Measurements from ENCODE around the gene PTPN13. TPM values are rescaled to one million over a fixed set of nuclear protein-coding genes. Genes with fewer than 3 reads are reported as not detected.

Gene PTPN13
- total RNA-seq, 2 donors from 2014 or later = 9.1 to 26.7 TPM

DNA sequence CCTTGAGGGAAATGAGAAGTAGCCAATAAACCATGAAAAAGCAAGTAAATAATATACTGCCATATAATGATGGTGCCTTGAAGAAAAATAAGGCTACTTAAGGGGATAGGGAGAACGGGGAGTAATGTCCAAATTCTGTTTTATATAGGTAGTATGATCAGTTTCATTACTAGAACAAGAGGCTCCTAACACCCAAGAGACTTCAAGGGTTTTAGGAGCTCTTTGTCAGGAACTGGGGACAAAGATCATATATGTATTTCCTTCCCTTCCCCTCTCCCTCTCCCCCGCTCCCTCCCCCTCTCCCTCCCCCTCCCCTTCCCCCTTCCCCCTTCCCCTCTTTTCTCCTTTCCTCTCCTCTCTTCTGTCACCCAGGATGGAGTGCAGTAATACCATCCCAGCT is 127.3 kb downstream of the PTPN13 start:
- Histone ChIP-seq H3K36me3 (replicated peaks in 1 of 2; ENCODE audit: insufficient read depth in 1 of 2, low read depth in 2 of 2) (no peaks in the 10 kb centered on the region), H3K4me3 (no peak overlapping the region), H3K27ac (no peak overlapping the region), H3K27me3 (no peaks in the 10 kb centered on the region), H3K9me3 (no peaks in the 10 kb centered on the region), H3K4me1 (no peaks in the 10 kb centered on the region)
- DNase-seq (no peak), ATAC-seq (no peak)
- no peak for TF ChIP-seq POLR2A (IDR thresholded peaks at IDR 0.05)
- TF ChIP-seq, protein P1, sequence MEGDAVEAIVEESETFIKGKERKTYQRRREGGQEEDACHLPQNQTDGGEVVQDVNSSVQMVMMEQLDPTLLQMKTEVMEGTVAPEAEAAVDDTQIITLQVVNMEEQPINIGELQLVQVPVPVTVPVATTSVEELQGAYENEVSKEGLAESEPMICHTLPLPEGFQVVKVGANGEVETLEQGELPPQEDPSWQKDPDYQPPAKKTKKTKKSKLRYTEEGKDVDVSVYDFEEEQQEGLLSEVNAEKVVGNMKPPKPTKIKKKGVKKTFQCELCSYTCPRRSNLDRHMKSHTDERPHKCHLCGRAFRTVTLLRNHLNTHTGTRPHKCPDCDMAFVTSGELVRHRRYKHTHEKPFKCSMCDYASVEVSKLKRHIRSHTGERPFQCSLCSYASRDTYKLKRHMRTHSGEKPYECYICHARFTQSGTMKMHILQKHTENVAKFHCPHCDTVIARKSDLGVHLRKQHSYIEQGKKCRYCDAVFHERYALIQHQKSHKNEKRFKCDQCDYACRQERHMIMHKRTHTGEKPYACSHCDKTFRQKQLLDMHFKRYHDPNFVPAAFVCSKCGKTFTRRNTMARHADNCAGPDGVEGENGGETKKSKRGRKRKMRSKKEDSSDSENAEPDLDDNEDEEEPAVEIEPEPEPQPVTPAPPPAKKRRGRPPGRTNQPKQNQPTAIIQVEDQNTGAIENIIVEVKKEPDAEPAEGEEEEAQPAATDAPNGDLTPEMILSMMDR (IDR thresholded peaks at IDR 0.05) = no peak
- 66 to 90% methylated on average over 2 of the region's 2 CpGs for WGBS, 2 donors
- intact Hi-C loops (cut with DNase I) = no loop called here

DNA sequence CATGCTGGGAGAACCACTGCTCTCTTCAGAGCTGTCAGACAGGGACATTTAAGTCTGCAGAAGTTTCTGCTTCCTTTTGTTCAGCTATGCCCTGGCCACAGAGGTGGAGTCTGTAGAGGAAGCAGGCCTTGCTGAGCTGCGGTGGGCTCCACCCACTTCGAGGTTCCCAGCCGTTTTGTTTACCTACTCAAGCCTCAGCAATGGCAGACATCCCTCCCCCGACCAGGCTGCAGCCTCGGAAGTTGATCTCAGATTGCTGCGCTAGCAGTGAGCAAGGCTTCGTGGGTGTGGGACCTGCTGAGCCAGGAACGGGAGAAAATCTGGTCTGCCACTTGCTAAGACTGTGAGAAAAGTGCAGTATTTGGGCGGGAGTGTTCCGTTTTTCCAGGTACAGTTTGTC is 136.2 kb downstream of the PTPN13 start:
- no peak for DNase-seq
- intact Hi-C loops (cut with DNase I) = no loop called here
- 82 to 93% methylated on average over 2 to 10 of the region's 10 CpGs for WGBS, 2 donors

DNA sequence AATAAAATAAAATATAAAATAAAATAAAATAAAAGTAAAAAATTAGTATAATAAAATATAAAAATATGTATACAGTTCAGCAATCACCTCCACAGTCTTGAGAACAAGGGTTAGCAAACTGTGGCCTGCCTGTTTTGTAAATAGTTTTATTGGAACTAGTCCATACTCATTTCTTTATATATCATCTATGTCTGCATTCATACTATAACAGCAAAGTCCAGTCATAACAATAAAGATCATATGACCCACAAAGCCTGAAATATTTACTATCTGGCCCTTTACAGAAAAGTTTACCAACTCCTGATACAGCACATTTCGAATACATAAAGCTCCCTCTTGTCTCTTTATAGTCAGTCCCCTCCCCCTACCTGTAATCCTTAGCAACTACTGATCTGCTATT is 143.1 kb downstream of the PTPN13 start:
- DNase-seq (no peak), ATAC-seq (no peak)
- Histone ChIP-seq H3K4me1 (no peaks in the 10 kb centered on the region), H3K36me3 (replicated peaks in 1 of 2; ENCODE audit: insufficient read depth in 1 of 2, low read depth in 2 of 2) (no peaks in the 10 kb centered on the region), H3K27ac (no peak overlapping the region), H3K27me3 (no peaks in the 10 kb centered on the region), H3K9me3 (no peaks in the 10 kb centered on the region), H3K4me3 (no peak overlapping the region)
- TF ChIP-seq, protein P1 (IDR thresholded peaks at IDR 0.05) = no peak
- TF ChIP-seq POLR2A (IDR thresholded peaks at IDR 0.05) = no peak
- intact Hi-C loops (cut with DNase I) = no loop called here
- 81 to 88% methylated on average over 1 of the region's 1 CpG for WGBS, 2 donors

More for the DNA sequence above, 136.2 kb downstream of the PTPN13 start:
- Histone ChIP-seq H3K9me3 (no peaks in the 10 kb centered on the region), H3K36me3 (replicated peaks in 1 of 2; ENCODE audit: insufficient read depth in 1 of 2, low read depth in 2 of 2) (no peaks in the 10 kb centered on the region), H3K4me1 (no peaks in the 10 kb centered on the region), H3K27ac (no peak overlapping the region), H3K27me3 (no peaks in the 10 kb centered on the region), H3K4me3 (no peak overlapping the region)
- TF ChIP-seq, protein P1 (IDR thresholded peaks at IDR 0.05) = no peak
- no peak for TF ChIP-seq POLR2A (IDR thresholded peaks at IDR 0.05)
- no peak for ATAC-seq

DNA sequence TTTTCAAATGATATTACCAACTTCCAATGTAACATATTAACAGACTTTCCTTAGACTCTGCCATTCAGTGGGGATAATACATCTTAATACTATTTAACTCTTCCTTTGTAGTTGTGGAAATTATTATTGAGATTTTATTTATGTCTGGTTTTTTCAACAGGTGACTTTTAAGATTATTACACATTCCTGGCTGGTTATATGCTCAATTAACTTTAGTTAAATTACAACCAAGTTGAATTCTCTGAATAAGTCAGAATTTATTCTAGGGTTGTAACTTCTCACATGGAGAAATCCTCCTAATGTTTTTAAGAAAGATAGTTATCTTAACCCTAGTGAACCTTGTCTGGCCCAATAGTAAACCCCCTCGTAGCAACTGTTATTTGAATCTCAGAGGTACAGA is 147.7 kb downstream of the PTPN13 start:
- intact Hi-C loops (cut with DNase I) = no loop called here

DNA sequence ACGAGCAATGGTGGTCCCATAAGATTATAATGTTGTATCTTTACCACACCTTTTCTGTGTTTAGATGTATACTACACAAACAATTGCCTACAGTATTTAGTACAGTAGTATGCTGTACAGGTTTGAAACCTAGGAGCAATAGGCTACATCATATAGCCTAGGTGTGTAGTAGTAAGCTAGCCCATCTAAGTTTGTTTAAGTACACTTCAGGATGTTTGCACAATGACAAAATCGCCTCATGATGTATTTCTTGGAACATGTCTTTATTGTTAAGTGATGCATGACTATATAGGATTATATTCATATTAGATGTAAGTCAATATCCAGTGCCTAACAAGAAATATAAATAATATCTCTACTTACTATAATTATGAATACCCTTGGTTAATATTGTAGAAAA is 150.5 kb downstream of the PTPN13 start:
- intact Hi-C loops (cut with DNase I) = no loop called here
- H3K9me3 ChIP-seq = no peaks in the 10 kb centered on the region
- H3K36me3 ChIP-seq (replicated peaks in 1 of 2; ENCODE audit: insufficient read depth in 1 of 2, low read depth in 2 of 2) = peaks cover 0 to 2% of the 10 kb centered on the region in 2 donors
- DNase-seq = no peak
- no peak for TF ChIP-seq POLR2A (IDR thresholded peaks at IDR 0.05)
- TF ChIP-seq, protein P1 (IDR thresholded peaks at IDR 0.05) = no peak
- no peak overlapping the region for H3K27ac ChIP-seq
- 83 to 92% methylated on average over 2 of the region's 2 CpGs for WGBS, 2 donors
- no peak overlapping the region for H3K4me3 ChIP-seq
- no peak for ATAC-seq
- no peaks in the 10 kb centered on the region for H3K27me3 ChIP-seq
- no peaks in the 10 kb centered on the region for H3K4me1 ChIP-seq

More for the DNA sequence above, 147.7 kb downstream of the PTPN13 start:
- Histone ChIP-seq H3K27me3 (no peaks in the 10 kb centered on the region), H3K27ac (no peak overlapping the region), H3K4me3 (no peak overlapping the region), H3K4me1 (no peaks in the 10 kb centered on the region), H3K9me3 (no peaks in the 10 kb centered on the region), H3K36me3 (replicated peaks in 1 of 2; ENCODE audit: insufficient read depth in 1 of 2, low read depth in 2 of 2) (peaks cover 0 to 2% of the 10 kb centered on the region in 2 donors)
- TF ChIP-seq, protein P1 (IDR thresholded peaks at IDR 0.05) = no peak
- ATAC-seq (no peak), DNase-seq (no peak)
- WGBS, 2 donors = 84 to 85% methylated on average over 1 of the region's 1 CpG
